ENCODE results near the gene KCNJ18.
"Not testable (repeated sequence)": the region's sequence is repeated elsewhere in the genome, so short reads cannot be mapped to it uniquely, and the experiment has no call there.

The KCNJ18 gene

DNA sequence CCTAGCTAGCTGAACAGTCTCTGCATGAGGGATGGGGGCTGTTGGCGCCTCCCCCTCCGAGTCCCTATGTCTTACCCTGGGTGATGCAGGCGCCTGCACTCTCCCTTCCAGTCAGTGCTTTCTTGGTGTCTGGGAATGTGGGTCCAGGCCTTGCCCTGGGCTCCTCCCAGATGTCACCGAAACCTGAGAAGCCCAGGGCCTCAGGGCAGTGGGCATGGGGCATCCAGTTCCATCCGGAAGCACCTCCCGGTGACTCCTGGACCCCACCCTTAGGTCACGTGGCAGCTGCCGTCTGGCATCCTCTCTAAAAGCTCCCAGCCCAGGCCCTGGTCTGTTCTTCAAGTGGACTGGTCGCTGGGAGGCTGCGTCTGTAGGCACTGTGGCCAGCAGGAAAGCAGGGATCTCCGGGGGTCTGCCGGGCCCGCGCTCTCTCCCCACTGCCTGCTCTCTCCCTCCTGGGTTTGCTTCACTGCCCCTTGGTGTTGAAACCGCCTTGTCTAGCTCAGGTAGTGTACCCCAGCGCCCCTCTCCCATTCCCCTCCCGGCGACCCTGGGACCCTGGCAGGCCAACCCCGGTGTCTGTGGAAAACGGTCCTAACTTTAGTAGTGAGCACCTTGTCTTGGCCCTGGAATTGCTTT is 6.2 kb downstream of the KCNJ18 start:
- H3K27ac ChIP-seq; H3K4me3 ChIP-seq; DNase-seq (ENCODE audit: low spot score): not testable (repeated sequence)

DNA sequence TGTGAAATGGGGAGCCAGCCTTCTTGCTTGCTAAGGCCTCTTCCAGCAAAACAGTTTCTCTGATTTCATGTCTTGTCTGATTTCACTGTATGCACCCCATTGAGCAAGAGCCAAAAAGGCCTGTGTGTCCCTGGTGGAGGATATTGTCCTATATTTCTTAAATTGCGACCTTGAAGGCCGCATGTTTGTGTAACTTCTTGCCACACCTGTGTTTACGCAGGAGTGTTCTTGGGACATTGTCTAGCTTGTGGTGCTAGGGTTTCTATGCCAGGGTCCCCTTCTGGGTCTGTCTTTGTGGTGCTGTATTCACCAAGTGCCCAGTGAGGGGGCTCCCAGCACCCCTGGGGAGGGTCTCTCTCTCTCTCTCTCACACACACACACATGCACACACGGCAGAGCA is 6.8 kb downstream of the KCNJ18 start:
- not testable (repeated sequence) for DNase-seq (ENCODE audit: low spot score); H3K4me3 ChIP-seq; H3K27ac ChIP-seq

DNA sequence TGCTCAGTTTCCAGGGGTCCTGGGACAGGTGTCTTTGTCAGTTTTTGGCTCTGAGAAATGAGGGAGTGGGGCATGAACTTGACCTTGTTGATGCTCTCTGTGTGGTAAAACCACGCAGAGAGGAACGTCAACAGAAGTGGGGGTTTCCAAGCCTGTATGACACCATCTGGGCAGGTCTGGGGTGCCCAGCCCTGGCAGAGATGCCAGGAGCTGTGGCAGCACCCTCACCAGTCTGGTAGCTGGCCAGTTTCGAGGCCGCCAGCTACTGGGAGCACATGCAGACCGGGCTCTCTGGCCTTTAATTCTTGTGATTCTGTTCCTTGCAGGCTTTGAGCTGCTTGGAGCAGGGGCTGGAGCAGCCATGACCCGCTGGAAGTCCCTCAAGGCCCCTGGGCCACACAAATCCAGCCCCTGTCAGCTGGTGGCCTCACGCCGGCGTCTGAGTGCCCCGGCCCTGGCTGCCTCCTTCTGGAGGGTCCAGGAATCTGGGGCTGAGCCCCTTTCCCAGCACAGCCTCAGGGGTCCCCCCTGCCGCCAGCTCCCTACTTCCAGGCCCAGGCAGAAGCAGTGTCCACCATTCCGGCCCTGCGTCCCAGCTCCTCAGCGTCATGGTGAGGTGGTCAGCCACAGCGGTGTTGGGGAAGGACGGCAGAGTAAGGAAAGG is 7.4 kb downstream of the KCNJ18 start:
- H3K4me3 ChIP-seq; H3K27ac ChIP-seq; DNase-seq (ENCODE audit: low spot score): not testable (repeated sequence)

DNA sequence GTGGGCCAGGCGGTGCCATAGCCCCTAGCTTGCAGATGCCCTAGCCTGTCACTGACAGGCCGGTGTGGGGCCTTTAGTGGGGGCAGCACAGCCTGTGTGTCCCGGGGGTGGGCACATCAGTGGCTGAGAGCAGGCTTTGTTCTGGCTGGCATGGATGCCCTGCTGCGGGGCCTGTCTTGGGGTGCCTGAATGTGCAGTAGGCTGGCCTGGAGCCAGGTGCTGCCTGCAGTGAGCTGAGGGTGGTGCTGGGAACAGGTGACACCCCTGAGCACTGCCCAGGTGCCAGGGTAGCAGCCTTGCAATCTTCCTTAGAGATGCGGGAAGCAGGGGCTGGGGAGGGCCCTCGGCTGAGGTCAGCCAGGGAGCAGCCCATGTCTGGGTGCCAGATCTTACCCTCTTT is 8.8 kb downstream of the KCNJ18 start:
- not testable (repeated sequence) for DNase-seq (ENCODE audit: low spot score); H3K27ac ChIP-seq; H3K4me3 ChIP-seq

DNA sequence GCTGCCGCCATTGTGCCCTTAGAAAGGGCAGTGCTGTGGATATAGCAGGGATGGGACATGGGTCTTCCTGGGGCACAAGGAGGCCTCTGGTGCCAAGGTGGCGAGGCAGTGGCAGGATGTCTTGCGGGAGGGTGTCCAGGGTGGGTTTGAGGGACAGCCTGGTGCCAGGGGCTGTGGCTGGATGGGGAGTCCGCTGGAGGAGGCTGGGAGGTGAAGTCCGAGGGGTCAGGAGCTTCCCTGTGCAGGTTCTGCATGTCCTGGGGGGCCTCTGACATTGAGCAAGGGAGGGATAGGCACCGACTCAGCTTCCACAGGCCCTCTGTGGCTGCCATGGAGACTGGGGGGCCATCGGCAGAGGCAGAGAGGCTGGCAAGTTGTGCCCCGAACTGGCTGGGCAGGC is 9.7 kb downstream of the KCNJ18 start:
- H3K4me3 ChIP-seq; DNase-seq (ENCODE audit: low spot score); H3K27ac ChIP-seq: not testable (repeated sequence)

DNA sequence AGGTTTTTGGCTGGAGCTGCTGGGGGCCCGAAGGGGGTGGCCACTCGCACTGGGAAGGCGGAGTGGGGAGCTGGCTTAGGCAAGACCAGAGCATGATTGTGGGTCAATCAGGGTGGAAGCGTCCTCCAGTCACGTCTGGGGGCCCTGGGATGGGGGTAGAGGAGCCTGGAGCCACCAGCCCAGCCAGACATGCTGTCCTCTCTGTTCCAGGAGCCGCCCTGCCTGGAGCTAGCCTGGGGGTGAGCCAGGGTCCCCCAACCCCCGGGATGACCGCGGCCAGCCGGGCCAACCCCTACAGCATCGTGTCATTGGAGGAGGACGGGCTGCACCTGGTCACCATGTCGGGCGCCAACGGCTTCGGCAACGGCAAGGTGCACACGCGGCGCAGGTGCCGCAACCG is 10.2 kb downstream of the KCNJ18 start:
- H3K27ac ChIP-seq; H3K4me3 ChIP-seq; DNase-seq (ENCODE audit: low spot score): not testable (repeated sequence)

DNA sequence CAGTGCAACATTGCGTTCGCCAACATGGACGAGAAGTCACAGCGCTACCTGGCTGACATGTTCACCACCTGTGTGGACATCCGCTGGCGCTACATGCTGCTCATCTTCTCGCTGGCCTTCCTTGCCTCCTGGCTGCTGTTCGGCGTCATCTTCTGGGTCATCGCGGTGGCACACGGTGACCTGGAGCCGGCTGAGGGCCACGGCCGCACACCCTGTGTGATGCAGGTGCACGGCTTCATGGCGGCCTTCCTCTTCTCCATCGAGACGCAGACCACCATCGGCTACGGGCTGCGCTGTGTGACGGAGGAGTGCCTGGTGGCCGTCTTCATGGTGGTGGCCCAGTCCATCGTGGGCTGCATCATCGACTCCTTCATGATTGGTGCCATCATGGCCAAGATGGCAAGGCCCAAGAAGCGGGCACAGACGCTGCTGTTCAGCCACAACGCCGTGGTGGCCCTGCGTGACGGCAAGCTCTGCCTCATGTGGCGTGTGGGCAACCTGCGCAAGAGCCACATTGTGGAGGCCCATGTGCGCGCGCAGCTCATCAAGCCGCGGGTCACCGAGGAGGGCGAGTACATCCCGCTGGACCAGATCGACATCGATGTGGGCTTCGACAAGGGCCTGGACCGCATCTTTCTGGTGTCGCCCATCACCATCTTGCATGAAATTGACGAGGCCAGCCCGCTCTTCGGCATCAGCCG is 10.8 kb downstream of the KCNJ18 start:
- not testable (repeated sequence) for H3K27ac ChIP-seq; H3K4me3 ChIP-seq; DNase-seq (ENCODE audit: low spot score)

DNA sequence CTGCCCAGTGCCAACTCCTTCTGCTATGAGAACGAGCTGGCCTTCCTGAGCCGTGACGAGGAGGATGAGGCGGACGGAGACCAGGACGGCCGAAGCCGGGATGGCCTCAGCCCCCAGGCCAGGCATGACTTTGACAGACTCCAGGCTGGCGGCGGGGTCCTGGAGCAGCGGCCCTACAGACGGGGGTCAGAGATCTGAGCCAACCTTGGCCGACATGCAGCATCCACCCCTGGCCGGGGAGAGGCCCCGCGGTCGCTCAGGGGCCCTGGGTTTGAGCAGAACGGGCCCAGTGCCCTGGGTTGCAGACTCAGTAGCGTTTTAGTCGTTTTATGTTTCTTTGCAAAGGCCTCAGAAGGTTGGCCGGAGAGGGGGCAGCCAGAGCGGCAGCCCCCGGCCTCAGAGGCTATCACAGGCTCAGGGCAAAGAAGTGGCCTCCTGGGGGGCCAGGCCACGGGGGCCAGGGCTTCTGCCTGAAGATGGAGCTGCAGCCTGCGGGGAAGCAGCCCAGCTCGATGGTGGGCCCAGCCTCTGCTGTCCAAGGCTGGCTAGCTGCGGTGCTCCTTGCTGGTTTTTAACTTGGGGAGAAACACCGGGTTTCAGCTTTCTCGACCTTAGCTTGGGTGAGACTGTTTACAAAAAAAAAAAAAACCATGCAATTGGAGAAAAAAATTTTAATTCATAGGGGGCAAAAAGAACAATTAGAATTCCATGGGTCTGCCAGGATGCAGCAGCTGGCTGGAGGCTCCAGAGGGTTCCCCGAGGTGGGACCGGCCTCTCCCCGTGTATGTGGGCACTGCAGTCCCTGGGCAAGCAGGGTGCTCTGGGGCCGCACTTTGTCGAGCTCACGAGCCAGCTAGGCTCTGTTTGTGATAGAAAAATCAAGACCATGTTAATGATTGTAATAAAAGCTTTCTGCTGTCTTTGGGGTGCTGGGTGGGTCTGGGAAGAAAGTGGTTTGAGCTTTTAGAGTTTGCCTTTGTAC is 11.9 kb downstream of the KCNJ18 start:
- not testable (repeated sequence) for DNase-seq (ENCODE audit: low spot score); H3K27ac ChIP-seq; H3K4me3 ChIP-seq

DNA sequence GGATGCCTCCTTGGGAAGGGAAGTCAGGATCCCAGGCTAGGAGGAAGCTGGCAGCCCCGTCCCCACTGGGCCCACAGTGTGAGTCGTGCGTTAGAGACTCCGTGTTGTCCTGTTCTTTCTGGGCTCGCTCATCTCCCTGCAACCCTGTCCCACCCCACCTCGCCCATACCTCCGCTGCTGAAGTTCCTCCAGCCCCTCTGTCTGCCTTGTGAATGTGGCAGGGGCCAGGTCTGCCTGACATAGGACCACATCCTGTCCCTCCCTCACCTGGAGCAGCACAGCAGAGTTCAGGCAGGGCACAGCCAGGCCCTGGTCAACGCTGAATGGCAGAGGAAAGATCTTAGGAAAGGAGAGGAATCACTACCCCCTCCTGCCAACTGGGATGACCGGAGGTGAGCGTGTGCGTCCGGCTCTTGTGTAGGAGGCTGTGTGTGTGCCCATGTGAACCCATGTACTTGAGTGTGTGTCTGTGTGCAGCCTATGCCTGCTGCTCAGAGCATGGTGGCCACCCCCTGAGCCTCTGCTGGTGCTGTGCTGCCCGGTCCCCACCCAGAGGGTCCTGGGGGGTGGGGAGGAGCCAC is 12.8 kb downstream of the KCNJ18 start:
- TF ChIP-seq, protein P1, sequence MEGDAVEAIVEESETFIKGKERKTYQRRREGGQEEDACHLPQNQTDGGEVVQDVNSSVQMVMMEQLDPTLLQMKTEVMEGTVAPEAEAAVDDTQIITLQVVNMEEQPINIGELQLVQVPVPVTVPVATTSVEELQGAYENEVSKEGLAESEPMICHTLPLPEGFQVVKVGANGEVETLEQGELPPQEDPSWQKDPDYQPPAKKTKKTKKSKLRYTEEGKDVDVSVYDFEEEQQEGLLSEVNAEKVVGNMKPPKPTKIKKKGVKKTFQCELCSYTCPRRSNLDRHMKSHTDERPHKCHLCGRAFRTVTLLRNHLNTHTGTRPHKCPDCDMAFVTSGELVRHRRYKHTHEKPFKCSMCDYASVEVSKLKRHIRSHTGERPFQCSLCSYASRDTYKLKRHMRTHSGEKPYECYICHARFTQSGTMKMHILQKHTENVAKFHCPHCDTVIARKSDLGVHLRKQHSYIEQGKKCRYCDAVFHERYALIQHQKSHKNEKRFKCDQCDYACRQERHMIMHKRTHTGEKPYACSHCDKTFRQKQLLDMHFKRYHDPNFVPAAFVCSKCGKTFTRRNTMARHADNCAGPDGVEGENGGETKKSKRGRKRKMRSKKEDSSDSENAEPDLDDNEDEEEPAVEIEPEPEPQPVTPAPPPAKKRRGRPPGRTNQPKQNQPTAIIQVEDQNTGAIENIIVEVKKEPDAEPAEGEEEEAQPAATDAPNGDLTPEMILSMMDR (IDR thresholded peaks at IDR 0.05): no peak
- Histone ChIP-seq H3K27ac (no peak overlapping the region), H3K4me3 (no peak overlapping the region)
- DNase-seq (ENCODE audit: low spot score): peak; percentile 36

DNA sequence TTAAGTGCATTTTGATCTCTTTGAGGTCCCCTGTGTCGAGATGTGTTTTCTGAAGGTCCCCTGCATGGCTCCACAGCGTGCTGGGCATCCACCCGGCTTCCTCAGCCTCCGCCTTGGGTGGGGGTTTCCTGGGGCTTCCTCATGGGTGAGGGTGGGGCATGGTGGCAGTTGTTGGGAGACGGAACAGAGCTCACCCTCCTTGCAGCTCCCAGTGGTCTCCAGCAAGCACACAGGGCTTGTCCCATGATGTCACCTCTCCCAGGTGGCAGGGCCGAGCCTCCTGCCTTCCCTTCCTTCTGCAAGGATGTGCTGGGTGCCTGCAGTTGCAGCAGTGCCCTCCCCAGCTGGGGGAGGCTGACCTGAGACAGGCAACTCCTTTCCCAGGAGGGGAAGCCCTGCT is 13.4 kb downstream of the KCNJ18 start:
- not testable (repeated sequence) for H3K4me3 ChIP-seq, H3K27ac ChIP-seq
- peak; percentile 50 for DNase-seq (ENCODE audit: low spot score)

DNA sequence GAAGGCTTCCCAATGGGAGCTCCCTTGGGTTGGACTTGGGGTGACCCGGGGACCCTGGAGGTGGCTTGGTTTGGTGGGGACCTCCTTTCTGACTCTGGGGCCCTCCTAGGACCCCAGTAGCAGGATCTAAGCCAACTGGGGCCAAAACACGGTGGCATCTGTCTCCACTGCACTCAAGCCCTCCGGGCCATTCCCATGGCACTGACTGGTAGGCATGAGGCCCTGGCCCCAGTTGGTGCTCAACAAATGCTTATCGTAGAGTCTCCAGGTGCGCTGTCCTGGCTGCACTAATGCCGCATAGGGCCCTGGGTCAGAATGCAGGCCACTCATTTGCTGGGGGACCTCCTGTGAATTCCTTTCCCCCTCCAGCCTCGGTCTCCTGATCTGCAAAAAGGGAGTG is 14.2 kb downstream of the KCNJ18 start:
- DNase-seq (ENCODE audit: low spot score): not testable (repeated sequence)

DNA sequence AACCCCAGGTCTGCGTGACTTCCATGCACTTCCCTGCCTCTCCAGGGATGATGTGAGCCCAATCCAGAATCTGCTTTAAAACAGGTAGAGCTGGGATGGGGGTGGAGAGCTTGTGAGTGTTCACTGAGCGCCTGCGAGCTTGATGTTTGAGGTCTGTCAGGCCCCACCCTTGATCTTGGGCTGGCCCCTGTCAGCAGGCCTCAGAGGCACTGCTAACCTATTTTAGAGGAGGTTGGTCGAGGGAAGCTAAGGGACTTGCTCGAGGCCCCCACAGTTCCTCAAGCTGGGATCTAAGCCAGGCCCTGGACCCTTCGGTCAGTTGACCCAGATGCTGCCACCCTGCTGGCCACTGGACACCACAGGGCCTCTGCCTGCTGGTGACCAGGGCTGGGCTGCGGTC is 14.8 kb downstream of the KCNJ18 start:
- not testable (repeated sequence) for H3K27ac ChIP-seq; DNase-seq (ENCODE audit: low spot score); H3K4me3 ChIP-seq

More for the DNA sequence above, 14.2 kb downstream of the KCNJ18 start:
- H3K4me3 ChIP-seq, H3K27ac ChIP-seq: not testable (repeated sequence)

DNA sequence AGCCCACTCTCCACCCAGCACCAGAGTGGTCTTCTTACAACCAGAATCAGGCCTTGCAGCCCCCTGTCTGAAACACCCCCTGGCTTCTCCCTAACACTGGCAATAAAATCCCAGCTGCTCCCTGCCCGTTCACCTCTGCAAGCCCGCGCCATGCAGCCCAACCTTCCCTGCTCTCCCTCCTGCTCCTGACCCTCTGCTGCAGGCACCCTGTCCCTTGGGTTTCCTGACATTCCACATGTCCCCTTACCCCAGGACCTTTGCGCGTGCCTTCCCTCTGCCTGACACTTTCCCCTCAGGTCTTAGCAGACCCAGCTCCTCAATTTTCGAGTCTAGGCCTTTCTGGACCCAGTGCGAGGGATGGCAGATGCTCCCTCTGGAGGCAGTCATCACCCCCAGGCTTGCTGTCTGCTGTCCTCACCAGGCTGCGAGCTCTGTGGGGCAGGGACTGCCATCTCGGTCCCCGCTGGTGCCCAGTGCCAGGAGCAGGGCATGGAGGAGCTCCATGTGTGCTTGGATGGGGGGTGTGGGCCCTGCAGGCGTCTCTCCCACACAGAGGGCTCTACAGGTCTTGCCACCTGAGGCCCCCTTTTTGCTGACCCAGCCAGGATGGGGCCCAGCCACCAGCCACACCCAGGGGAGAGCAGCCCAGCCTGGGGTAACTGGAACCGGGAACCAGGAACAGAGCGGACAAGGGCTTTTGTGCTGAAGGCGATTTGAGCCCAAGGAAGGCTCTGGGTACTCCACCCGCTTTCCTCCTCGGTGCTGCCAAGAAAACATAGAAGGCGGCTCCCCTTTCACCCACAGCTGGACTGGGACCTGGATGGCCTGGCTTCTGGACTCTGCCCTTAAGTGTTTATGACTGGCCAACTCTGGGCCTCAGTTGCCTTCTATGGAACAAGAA is 15.6 kb downstream of the KCNJ18 start:
- H3K27ac ChIP-seq; DNase-seq (ENCODE audit: low spot score); H3K4me3 ChIP-seq: not testable (repeated sequence)

DNA sequence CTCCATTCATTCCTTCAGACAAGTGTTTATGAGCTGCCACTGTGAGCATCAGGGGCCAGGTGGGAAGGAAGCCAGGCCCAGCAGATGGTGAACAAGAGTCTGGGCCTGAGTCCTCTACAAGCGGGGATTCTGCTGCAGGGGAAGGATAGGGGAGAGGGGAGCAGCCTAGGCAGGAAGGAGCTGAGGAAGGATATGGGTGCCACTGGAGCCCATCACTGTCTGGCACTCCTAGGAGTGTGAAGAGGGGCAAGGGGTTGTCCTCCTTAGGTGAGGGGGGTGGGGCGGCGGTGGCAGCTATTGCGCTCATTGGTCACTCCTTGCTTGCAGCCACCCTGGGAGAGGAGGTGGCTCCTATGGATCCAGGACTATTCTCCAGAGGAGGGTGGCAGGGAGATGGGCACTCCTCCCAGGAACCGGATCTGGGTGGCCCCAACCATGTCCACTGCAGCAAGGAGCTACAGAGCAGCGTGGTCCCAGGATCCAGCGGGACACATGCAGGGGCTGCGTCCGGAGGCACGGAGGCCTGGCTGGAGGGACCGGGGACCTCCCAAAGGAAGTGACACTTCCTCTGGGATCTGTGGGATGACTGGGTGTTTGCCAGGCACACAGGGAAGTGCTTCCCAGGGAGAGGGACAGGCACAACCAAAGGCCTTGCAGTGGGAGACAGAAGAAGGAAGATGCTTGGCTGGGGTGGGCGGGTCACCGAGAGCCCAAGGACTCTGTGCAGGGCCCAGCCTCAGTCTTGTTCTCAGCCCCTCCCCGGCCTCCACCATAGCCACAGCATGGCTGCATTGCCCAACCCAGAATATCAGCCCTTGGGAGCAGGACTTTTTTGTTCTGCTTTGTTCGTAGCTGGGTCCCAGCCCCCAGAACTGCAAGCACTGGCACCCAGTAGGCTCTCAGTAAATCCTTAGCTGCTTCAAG is 16.6 kb downstream of the KCNJ18 start:
- not testable (repeated sequence) for DNase-seq (ENCODE audit: low spot score); H3K4me3 ChIP-seq; H3K27ac ChIP-seq

DNA sequence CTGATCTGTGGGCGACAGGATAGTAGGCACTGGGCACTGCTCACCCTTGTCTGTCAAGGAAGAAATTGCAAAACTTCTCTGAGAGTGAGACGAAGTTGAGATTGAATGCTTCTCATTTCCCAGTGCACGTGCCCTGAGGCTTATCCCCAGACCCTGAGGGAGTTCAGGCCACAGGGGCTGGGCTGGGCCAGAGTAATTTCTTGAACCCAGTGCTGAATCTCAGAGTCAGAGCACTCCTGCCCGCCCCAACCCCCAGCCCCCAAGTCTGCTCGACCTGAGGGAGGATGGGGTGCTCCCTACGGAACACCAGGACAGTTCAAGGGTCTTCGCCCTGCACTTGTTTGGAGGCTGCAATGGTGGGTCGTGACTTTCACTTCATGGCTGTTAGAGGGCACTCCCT is 17.7 kb downstream of the KCNJ18 start:
- DNase-seq (ENCODE audit: low spot score); H3K27ac ChIP-seq; H3K4me3 ChIP-seq: not testable (repeated sequence)

Data from coronary artery (tissue), 2 donors.